Measurements from ENCODE around the gene FARP1. TPM values are rescaled to one million over a fixed set of nuclear protein-coding genes. Genes with fewer than 3 reads are reported as not detected.

FARP1 gene
- total and polyA plus RNA-seq, 2 of the 13 experiments (the other 11 are each of a cell fraction or from before 2014, with no cell fraction given): 70.6 to 126 TPM

DNA sequence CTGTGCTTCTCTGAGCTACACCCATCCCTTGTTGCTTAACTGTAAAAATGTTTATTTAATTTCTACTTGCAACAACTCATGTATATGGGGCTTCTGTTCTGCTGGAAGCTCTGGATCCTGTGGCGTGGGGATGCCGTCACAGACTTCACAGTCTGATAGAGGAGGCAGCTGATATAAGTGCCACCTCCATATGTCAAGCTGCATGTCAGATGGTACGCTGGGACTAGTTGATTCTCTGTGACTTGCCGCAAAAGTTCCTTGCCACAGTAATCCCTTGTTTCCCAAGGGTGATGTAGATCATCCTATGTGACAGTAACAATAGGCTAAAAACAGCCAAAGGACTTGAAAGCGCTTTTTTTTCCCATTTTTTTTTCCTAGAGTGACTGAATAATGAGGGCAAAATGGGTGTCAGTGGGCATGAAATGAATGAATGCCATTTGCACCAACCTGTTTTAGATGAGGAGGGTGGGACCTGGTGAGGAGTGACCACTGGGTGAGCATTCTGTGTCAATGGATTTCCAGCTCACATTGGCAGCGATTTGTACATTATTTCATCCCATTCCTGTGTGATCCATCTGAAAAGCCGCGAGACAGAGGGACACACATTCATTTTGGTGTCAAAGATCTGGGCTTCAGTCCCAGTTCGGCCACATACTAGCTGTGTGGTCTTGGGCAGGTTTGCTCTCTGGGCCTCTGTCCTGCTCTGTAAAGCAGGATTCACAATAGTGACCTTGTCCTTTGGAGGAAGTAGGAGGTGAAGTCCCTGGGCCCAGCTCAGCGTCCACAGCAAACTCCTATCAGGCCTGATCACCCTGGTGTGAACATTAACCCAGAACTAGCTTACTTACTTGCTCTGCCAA, 123.0 kb downstream of the FARP1 start (continued):
- TF ChIP-seq, protein P1, sequence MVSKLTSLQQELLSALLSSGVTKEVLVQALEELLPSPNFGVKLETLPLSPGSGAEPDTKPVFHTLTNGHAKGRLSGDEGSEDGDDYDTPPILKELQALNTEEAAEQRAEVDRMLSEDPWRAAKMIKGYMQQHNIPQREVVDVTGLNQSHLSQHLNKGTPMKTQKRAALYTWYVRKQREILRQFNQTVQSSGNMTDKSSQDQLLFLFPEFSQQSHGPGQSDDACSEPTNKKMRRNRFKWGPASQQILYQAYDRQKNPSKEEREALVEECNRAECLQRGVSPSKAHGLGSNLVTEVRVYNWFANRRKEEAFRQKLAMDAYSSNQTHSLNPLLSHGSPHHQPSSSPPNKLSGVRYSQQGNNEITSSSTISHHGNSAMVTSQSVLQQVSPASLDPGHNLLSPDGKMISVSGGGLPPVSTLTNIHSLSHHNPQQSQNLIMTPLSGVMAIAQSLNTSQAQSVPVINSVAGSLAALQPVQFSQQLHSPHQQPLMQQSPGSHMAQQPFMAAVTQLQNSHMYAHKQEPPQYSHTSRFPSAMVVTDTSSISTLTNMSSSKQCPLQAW (CRISPR knock-in tag; IDR thresholded peaks at IDR 0.05): peak; percentile 94
- TF ChIP-seq ZNF350 (CRISPR knock-in tag; IDR thresholded peaks at IDR 0.05; ENCODE audit: borderline replicate concordance, low read depth) (0 out of 2 replicates have a peak, but pooled peaks have one; percentile 12), NAIF1 (CRISPR knock-in tag; IDR thresholded peaks at IDR 0.05; ENCODE audit: borderline replicate concordance) (0 out of 2 replicates have a peak, but pooled peaks have one; percentile 42), DPF2 (CRISPR knock-in tag; IDR thresholded peaks at IDR 0.05; ENCODE audit: borderline replicate concordance, low read depth) (no peak; the same call in 1 of the 2 replicates), ZNF256 (CRISPR knock-in tag; conservative IDR thresholded peaks at IDR 0.05) (no peak), ZFP36 (IDR thresholded peaks at IDR 0.05; ENCODE audit: borderline replicate concordance, low read depth, low read length, partially characterized antibody) (peak; percentile 42), ZNF564 (CRISPR knock-in tag; IDR thresholded peaks at IDR 0.05) (no peak), ZNF841 (CRISPR knock-in tag; IDR thresholded peaks at IDR 0.05; ENCODE audit: borderline replicate concordance) (no peak), ZFP82 (CRISPR knock-in tag; IDR thresholded peaks at IDR 0.05; ENCODE audit: borderline replicate concordance) (no peak), ZNF329 (CRISPR knock-in tag; IDR thresholded peaks at IDR 0.05; ENCODE audit: low read depth) (0 out of 2 replicates have a peak, but pooled peaks have one; percentile 28), SMC3 (IDR thresholded peaks at IDR 0.05; ENCODE audit: low read length) (no peak), ZFP37 (CRISPR knock-in tag; IDR thresholded peaks at IDR 0.05; ENCODE audit: borderline replicate concordance) (no peak), BRD4 (CRISPR knock-in tag; IDR thresholded peaks at IDR 0.05) (peak; percentile 61), ZFP62 (CRISPR knock-in tag; IDR thresholded peaks at IDR 0.05) (no peak)
- TF ChIP-seq, protein P2, sequence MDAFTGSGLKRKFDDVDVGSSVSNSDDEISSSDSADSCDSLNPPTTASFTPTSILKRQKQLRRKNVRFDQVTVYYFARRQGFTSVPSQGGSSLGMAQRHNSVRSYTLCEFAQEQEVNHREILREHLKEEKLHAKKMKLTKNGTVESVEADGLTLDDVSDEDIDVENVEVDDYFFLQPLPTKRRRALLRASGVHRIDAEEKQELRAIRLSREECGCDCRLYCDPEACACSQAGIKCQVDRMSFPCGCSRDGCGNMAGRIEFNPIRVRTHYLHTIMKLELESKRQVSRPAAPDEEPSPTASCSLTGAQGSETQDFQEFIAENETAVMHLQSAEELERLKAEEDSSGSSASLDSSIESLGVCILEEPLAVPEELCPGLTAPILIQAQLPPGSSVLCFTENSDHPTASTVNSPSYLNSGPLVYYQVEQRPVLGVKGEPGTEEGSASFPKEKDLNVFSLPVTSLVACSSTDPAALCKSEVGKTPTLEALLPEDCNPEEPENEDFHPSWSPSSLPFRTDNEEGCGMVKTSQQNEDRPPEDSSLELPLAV (CRISPR knock-in tag; conservative IDR thresholded peaks at IDR 0.05; ENCODE audit: low read depth): no peak
- TF ChIP-seq, protein P3, sequence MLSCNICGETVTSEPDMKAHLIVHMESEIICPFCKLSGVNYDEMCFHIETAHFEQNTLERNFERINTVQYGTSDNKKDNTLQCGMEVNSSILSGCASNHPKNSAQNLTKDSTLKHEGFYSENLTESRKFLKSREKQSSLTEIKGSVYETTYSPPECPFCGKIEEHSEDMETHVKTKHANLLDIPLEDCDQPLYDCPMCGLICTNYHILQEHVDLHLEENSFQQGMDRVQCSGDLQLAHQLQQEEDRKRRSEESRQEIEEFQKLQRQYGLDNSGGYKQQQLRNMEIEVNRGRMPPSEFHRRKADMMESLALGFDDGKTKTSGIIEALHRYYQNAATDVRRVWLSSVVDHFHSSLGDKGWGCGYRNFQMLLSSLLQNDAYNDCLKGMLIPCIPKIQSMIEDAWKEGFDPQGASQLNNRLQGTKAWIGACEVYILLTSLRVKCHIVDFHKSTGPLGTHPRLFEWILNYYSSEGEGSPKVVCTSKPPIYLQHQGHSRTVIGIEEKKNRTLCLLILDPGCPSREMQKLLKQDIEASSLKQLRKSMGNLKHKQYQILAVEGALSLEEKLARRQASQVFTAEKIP (CRISPR knock-in tag; IDR thresholded peaks at IDR 0.05; ENCODE audit: borderline replicate concordance): no peak
- TF ChIP-seq, protein P4, sequence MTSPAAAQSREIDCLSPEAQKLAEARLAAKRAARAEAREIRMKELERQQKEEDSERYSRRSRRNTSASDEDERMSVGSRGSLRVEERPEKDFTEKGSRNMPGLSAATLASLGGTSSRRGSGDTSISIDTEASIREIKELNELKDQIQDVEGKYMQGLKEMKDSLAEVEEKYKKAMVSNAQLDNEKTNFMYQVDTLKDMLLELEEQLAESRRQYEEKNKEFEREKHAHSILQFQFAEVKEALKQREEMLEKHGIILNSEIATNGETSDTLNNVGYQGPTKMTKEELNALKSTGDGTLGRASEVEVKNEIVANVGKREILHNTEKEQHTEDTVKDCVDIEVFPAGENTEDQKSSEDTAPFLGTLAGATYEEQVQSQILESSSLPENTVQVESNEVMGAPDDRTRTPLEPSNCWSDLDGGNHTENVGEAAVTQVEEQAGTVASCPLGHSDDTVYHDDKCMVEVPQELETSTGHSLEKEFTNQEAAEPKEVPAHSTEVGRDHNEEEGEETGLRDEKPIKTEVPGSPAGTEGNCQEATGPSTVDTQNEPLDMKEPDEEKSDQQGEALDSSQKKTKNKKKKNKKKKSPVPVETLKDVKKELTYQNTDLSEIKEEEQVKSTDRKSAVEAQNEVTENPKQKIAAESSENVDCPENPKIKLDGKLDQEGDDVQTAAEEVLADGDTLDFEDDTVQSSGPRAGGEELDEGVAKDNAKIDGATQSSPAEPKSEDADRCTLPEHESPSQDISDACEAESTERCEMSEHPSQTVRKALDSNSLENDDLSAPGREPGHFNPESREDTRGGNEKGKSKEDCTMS (CRISPR knock-in tag; conservative IDR thresholded peaks at IDR 0.05): no peak
- TF ChIP-seq, protein P5, sequence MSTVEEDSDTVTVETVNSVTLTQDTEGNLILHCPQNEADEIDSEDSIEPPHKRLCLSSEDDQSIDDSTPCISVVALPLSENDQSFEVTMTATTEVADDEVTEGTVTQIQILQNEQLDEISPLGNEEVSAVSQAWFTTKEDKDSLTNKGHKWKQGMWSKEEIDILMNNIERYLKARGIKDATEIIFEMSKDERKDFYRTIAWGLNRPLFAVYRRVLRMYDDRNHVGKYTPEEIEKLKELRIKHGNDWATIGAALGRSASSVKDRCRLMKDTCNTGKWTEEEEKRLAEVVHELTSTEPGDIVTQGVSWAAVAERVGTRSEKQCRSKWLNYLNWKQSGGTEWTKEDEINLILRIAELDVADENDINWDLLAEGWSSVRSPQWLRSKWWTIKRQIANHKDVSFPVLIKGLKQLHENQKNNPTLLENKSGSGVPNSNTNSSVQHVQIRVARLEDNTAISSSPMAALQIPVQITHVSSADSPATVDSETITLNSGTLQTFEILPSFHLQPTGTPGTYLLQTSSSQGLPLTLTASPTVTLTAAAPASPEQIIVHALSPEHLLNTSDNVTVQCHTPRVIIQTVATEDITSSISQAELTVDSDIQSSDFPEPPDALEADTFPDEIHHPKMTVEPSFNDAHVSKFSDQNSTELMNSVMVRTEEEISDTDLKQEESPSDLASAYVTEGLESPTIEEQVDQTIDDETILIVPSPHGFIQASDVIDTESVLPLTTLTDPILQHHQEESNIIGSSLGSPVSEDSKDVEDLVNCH (CRISPR knock-in tag; IDR thresholded peaks at IDR 0.05): no peak

Measured in HepG2 (cell line).